ENCODE measurements around the gene RNASEH2A. TPM values are rescaled to one million over a fixed set of nuclear protein-coding genes. Genes with fewer than 3 reads are reported as not detected.

Gene RNASEH2A
- total RNA-seq, 4 donors from 2014 or later: 12.3 to 15.4 (median 14.0) TPM

- 88% methylated on average over 2 of the region's 2 CpGs for WGBS
- TF ChIP-seq POLR2AphosphoS5 (IDR thresholded peaks at IDR 0.05) (no peak), EP300 (IDR thresholded peaks at IDR 0.05) (no peak), POLR2A (IDR thresholded peaks at IDR 0.05) (no peak), CTCF (IDR thresholded peaks at IDR 0.05) (no peak)
- H3K36me3 ChIP-seq: peaks cover 18% of the 10 kb centered on the region
- H3K9me3 ChIP-seq: no peaks in the 10 kb centered on the region
- H3K27ac ChIP-seq: no peak overlapping the region
- H3K27me3 ChIP-seq: no peaks in the 10 kb centered on the region
- peaks cover 38% of the 10 kb centered on the region for H3K4me1 ChIP-seq
- DNase-seq (ENCODE audit: low spot score in 2 of 2): no peak
- H3K4me3 ChIP-seq: no peak overlapping the region
Measured at GRCh38 chr19:12773571-12773970, 32.8 kb upstream of the RNASEH2A start.

GRCh38 chr19:12774588-12775555, 31.5 kb upstream of the RNASEH2A start, which contains the start of gene HOOK2:
TSS of gene HOOK2 (minus strand) at chr19:12775552. CDS start at chr19:12775449, 103 bp downstream.
- Histone ChIP-seq H3K27me3 (no peaks in the 10 kb centered on the region), H3K4me1 (peaks cover 49% of the 10 kb centered on the region), H3K27ac (peak within 1 kb of the TSS; percentile 92), H3K36me3 (peaks cover 15% of the 10 kb centered on the region), H3K9me3 (no peaks in the 10 kb centered on the region), H3K4me3 (peak within 1 kb of the TSS; percentile 70)
- peak; percentile 92 to 93 for DNase-seq (ENCODE audit: low spot score in 2 of 2)
- TF ChIP-seq CTCF (IDR thresholded peaks at IDR 0.05) (no peak), EP300 (IDR thresholded peaks at IDR 0.05) (no peak), POLR2AphosphoS5 (IDR thresholded peaks at IDR 0.05) (no peak), POLR2A (IDR thresholded peaks at IDR 0.05) (no peak)
- WGBS: 18% methylated on average over 33 of the region's 58 CpGs

GRCh38 chr19:12777217-12778016, 29.0 kb upstream of the RNASEH2A start:
- TF ChIP-seq POLR2AphosphoS5 (IDR thresholded peaks at IDR 0.05) (peak in 1 of 3 donors; percentile 48), EP300 (IDR thresholded peaks at IDR 0.05) (no peak), POLR2A (IDR thresholded peaks at IDR 0.05) (no peak), CTCF (IDR thresholded peaks at IDR 0.05) (peak; percentile 94 to 96)
- peak; percentile 91 for DNase-seq (ENCODE audit: low spot score in 2 of 2)
- no peaks in the 10 kb centered on the region for H3K27me3 ChIP-seq
- H3K9me3 ChIP-seq: no peaks in the 10 kb centered on the region
- H3K4me3 ChIP-seq: peak overlapping the region; percentile 62
- H3K27ac ChIP-seq: peak overlapping the region; percentile 93
- no peaks in the 10 kb centered on the region for H3K36me3 ChIP-seq
- H3K4me1 ChIP-seq: peaks cover 57% of the 10 kb centered on the region
- 7% methylated on average over 36 of the region's 43 CpGs for WGBS

GRCh38 chr19:12778017-12778904, 28.1 kb upstream of the RNASEH2A start:
- TF ChIP-seq POLR2AphosphoS5 (IDR thresholded peaks at IDR 0.05) (peak in 2 of 3 donors; percentile 9 to 47), POLR2A (IDR thresholded peaks at IDR 0.05) (peak in 1 of 2 donors; percentile 35), EP300 (IDR thresholded peaks at IDR 0.05) (no peak)
- Histone ChIP-seq H3K27me3 (no peaks in the 10 kb centered on the region), H3K36me3 (no peaks in the 10 kb centered on the region), H3K4me1 (peaks cover 65% of the 10 kb centered on the region), H3K4me3 (peak overlapping the region; percentile 62), H3K9me3 (no peaks in the 10 kb centered on the region), H3K27ac (peak overlapping the region; percentile 93)
- WGBS: 1% methylated on average over 12 of the region's 44 CpGs
- peak in 1 of 2 donors; percentile 90 for DNase-seq (ENCODE audit: low spot score in 2 of 2)

- 19% methylated on average over 5 of the region's 6 CpGs for WGBS
- Histone ChIP-seq H3K9me3 (no peaks in the 10 kb centered on the region), H3K4me3 (peak overlapping the region; percentile 62), H3K27ac (peak overlapping the region; percentile 93), H3K4me1 (peaks cover 69% of the 10 kb centered on the region), H3K27me3 (no peaks in the 10 kb centered on the region), H3K36me3 (no peaks in the 10 kb centered on the region)
- TF ChIP-seq EP300 (IDR thresholded peaks at IDR 0.05) (no peak), POLR2A (IDR thresholded peaks at IDR 0.05) (no peak)
- DNase-seq (ENCODE audit: low spot score in 2 of 2): no peak
Measured at GRCh38 chr19:12778905-12779161, 27.6 kb upstream of the RNASEH2A start.
